ENCODE measurements around the gene UXS1. TPM values are rescaled to one million over a fixed set of nuclear protein-coding genes. Genes with fewer than 3 reads are reported as not detected.

Gene UXS1
- total RNA-seq, 2 donors from 2014 or later, result 18.7 to 22.0 TPM

DNA sequence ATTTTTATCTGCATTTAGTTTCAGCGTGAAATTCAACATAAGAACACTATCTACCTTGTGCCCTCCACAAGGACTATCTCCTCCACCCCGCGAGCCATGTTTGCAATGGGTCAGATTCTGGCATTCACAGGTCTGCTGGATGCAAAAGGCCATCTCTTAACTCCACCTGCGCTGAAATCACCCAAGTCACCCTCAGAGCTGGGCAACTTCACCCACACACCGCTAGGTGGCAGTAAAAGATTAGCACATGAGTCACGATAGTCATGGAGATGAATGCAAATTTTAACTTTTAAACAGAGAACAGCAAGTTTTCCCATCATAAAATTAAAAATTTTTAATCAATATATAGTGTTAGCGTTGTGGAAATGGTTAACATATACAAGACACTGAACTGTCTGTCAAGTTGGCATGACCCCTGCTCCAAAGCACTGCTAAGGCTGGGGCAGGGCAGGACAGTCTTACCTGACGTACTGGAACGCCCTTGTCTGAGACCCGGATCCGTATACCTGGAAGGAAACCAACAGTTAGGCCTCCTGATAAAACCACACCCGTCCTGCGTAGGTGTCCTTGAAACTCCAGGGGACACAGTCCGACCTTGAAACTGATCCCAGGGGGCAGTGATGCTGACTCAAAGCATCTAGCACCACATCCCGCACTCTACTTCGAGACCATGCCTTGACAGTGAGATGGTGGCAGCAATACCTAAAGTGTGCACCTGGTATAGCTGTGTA, 89.6 kb downstream of the UXS1 start:
- no peak for DNase-seq (ENCODE audit: low spot score)
- intact Hi-C loops (cut with DNase I), result loop anchor here (5.0 to 10.0 kb wide), 3 partner anchors 440 to 478 kb away; no protein-coding TSS in a partner anchor

DNA sequence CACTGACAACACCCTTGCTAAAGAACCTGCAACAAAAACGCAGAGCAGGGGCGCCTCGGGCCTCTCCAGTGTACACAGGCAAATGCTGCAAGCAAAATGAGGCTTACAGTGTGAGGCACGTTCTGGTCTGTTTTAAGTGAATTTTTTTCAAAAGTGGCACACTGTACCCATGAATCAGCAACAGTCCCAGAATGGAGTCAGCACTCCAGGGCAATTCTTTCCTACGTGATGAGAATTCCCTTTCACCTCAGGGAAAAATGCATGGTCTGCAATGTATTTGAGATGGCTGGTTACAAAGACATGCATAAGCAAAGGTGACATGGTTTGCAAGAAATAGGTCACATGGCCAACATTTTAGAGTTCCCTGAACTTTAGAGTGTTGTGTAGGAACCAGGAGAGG, 94.4 kb downstream of the UXS1 start:
- DNase-seq (ENCODE audit: low spot score), result no peak
- intact Hi-C loops (cut with DNase I), result loop anchor here (10.0 kb wide), 3 partner anchors 445 to 525 kb away; no protein-coding TSS in a partner anchor

DNA sequence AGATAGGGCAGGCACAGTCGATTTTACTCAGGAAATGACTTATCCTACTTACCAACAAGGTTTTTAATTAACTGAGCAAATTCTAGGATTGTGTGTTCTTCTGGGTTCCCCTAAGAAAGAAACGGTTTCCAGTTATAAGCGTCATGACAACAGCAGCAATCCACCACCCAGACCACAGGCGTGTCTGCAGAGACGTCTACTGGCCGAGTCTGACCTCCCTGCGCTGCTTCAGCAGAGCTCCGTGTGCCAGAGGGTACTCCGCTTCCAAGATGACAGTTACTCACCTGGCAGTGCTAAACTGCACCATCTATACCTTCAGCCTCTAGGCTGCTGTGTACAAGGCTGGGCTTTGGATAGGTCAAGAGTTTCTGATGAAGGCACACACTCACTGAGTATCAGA, 95.4 kb downstream of the UXS1 start:
- intact Hi-C loops (cut with DNase I), result loop anchor here (10.0 kb wide), 1 partner anchor 524 kb away; no protein-coding TSS in a partner anchor
- DNase-seq (ENCODE audit: low spot score), result no peak

DNA sequence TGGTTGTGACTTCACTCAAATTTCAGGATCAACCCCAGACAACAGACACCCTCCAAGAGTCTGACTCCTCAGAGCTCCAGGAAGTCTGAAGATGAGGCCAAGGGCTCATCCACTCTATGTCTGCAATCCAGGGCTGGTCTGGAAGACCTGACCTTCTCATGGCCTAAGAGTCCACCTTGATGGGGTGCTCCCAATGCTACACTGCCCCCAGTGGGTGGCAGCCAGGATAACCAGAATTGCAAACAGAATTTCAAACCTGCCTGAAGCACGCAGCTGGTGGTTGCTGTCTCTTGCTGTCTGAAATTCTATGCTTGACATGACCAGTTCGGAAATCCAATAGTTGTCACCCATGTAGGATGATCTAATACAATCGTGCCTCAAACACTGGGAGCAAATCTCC, 96.0 kb downstream of the UXS1 start:
- DNase-seq (ENCODE audit: low spot score), result no peak
- intact Hi-C loops (cut with DNase I), result loop anchor here (10.0 kb wide), 1 partner anchor 523 kb away; no protein-coding TSS in a partner anchor

DNA sequence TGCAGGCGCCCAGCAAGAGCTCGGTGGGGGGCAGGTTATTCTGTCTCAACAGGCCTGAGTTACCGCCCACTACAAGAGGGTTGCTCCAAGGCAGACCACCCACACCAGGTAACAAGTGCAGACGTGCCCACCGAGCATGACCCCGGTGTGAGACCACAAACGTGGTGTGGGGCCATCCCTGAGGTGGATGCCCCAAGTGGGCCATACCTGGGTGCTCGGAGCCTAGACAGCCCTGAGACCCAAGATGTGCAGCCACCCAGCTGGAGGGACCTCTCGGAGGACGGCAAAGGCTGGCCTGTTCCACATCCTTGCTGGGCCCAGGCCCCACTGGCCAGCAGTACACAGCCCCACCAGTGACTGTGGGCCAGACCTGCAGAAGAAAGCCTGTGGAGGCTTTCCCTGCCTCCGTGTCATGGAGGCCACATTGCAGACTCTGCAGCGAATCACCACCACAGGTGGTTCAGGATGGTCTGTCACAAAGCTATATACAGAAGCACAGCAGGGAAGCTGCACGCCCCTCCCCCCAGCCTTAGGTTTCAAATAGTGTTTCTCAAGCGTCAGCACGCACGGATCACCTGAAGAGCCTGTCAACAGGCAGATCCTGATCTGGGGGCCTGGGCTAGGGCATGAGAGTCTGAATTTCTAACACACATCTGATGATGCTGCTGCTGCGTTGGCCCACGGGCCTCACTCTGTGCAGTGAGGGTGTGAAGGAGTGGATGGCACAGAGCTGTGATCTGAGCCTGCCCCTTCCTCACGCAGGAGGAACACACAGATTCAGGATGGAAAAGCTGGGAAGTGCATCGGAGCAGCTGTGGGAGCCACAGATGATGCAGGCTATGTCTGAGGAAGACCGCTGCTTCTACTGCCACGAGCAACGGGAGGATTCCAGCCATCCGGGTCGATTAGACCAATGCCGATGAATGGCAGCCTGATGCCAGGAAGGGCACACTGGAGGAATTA, 96.8 kb downstream of the UXS1 start:
- intact Hi-C loops (cut with DNase I), result loop anchor here (10.0 kb wide), 1 partner anchor 523 kb away; no protein-coding TSS in a partner anchor
- no peak for DNase-seq (ENCODE audit: low spot score)

DNA sequence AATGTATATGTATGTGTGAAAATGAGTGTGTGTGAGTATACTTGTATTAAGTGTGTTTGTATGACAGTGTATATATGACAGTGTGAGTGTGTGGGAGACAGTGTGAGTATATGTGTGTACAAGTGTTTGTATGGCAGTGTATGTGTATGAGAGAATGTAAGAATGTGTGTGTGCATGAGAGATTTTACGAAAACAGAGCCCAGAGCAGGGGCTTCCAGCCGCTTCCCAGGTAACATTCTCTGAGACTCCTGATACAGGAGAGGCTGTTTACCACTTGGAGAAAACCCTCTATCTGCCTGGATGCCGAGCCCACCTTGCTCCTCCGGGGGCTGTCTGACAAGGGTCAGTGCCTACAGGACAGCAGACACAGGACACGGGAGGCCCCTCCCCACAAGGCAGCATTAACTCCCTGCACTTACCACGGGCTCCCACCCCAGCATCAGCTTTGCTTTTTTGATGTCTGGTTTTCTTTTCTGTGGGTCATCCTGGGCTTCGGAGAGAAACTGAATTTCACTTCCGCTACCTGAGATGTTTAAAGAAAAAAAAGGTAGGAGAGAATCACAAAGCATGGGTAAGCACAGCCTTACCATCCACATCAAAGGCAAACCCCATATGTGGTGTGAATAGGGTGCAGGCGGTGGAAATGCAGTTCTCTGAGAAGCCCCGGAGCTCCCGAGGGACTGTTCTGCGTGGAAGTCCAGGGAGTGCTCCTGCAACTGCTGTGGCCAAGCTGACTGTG, 97.6 kb downstream of the UXS1 start:
- intact Hi-C loops (cut with DNase I), result loop anchor here (10.0 kb wide), 1 partner anchor 522 kb away; no protein-coding TSS in a partner anchor
- DNase-seq (ENCODE audit: low spot score), result no peak

DNA sequence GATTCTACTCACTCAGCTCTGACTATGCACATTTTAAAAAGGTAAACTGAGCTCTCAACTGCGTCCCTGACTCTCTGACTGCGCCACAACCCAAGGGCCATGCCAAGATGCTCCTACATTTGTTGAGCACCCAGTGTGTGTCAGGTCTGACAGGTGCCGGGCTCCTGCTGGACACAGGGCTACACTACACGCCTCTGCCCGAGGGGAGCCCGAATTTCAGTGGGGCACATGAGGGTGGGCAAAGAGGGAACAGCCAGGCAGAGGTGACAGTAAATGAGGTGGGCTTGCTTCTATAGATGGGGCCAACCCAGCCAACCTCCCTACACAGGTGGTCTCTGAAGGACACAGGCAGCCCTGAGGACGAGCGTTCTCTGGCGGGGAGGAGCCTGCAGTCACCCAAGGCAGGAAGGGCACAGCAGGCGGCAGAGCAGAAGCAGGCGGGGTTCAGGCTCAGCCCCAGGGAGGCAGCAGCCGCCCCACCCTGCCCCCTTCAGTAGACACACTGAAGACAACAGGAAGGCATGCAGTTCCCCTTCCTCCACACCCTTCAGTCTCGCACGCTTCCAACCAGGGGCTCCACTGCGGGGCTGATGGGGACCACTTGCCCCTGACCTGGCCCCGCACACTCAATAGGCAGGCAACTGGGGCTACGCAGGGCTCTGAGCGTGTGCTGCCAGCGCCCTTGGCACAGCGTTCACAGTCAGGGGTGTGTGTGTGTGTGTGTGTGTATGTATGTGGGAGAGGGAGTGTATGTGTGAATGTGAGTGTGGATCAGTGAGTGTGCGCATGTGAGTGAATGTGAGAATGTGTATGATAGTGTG, 98.4 kb downstream of the UXS1 start:
- intact Hi-C loops (cut with DNase I), result loop anchor here (10.0 kb wide), 1 partner anchor 521 kb away; no protein-coding TSS in a partner anchor
- DNase-seq (ENCODE audit: low spot score), result no peak

DNA sequence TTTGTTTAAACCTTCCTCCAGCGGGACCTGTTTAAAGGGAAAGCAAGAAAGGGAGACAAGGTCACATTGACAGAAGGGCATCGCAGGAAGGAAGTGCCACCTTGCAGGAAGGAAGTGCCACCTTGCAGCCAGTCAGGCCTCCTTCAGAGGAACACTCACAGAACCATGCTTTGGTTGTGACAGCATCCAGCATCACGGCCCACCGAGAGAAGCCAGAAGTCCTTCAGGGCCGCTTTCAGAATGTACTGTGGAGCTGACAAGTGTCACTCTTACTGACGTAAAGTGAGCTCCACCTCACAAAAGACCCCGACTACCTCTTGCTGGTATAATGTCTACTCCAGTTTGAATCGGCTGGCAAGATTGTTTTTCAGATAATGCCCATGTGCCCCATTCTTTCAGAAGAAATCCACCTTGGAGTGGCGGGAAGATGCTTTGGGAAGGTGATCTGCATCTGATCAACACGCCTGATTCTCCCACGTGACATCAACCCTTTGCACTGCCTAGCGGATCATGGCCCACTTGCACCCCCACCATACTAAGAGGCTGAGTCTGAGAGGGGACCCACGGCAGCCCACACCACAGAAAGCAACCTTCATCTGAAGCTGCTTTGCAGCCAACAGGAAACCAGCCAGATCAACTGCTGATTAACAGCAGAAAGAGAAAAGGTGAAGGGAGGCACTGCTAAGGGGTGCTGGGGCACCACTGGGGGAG, 99.8 kb downstream of the UXS1 start:
- no peak for DNase-seq (ENCODE audit: low spot score)
- intact Hi-C loops (cut with DNase I), result loop anchor here (10.0 kb wide), 1 partner anchor 519 kb away; no protein-coding TSS in a partner anchor

DNA sequence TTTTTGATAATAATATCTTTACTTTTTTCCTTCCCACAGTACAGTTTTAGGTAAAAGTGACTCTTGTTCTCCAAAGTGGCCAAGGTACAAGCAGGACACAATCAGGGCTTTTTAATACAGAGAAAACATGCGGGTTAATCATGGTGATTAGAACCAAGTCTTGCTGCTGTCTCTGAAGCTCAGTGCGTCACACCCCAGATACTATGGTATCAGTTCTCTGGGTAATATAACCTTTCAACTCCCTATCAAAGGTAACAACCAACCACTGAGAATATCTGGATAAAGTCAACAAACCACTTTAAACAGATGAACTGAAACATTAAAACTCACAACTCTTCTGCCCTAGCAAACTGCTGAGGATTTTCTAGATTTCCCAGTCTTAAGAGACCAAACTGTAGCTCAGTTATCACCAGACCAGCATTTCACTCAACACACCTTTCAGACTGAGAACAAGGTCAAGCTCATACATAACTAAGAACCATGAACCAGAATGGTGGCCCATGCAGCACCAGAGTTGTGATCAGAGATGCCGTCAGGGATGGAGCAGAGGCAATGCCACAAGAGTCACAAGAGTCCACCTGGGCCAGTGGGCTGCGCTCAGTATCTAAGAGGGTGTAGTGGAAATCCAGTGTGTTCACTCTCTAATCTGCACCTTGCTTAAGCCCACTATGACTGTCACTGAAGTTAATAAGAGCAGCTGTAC, 103.0 kb downstream of the UXS1 start:
- intact Hi-C loops (cut with DNase I), result loop anchor here (10.0 kb wide), 1 partner anchor 516 kb away; no protein-coding TSS in a partner anchor

DNA sequence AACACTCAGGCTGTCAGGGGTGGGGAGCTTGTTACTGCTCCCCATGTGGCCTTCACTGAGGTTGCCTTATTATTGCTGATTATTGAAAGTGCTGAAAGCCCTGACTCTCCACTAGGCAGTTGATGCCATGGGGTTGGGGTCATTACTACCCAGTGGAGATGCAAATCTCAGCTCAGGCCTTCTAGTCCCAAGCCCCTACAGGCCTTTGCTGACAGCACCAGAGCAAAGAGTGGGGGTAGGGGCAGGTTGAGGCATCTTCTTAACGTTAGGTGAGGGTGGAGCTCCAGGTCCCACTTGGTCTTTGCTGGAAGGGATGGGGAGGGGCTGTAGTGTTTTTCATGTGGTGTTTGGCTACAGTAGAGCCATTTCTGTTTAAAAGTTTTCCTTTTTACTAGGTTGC, 104.5 kb downstream of the UXS1 start:
- intact Hi-C loops (cut with DNase I), result loop anchor here (10.0 kb wide), 1 partner anchor 515 kb away; no protein-coding TSS in a partner anchor

More for the DNA sequence above, 103.0 kb downstream of the UXS1 start:
- no peak for DNase-seq (ENCODE audit: low spot score)

DNA sequence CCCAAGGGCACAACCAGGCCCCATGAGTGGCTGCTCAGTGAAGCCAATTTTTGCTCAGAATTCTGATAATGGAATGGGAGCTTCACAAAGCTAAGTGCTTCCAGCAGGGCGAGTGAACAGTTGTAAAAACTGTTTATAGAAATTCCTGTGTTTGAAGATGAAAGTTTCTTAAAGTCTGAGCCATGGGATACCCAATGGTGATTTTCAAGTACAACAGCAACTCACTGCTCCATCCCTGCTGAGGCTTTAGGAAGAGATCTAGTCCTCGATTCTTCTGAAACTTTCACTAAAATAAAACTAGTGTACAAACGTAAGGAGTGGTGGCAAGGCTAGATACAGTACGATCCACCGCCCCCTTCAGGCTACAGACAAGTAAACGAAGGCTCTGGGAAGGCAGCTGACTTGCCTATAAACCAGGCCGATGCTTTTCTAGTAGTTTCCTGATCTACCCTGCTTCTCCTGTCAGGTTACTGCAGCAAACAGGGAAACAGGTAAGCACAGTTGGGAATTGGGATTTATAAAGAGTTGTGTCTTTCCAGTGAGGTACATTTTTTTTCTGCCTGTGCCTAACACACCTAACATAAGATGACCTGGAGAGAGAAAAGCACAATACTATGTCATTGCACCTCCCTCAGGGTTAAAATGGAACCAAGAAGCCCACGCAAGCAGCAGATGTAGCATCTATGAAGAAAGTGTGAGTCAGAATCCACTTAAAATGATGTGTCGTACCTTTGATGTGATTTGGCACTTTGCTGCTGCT, 108.7 kb downstream of the UXS1 start:
- DNase-seq (ENCODE audit: low spot score), result no peak
- intact Hi-C loops (cut with DNase I), result no loop called here

More for the DNA sequence above, 104.5 kb downstream of the UXS1 start:
- DNase-seq (ENCODE audit: low spot score), result no peak

DNA sequence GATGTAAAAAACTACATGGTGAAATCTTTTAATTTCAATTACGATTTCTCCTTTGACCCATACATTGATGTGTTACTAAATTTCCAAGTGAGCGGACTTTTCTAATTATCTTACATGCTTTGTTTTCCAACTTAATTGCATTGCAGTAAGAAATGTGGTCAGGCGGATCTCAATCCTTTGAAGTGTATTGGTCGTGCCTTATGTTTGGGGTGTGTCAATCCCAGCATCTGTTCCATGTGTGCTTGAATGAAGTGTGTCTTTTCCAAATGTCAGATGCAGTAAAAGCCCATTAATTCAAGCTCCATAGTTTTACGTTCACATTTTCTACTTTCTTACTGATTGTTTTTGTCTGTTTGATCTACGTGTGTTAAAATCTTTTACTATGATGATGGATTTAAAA, 113.1 kb downstream of the UXS1 start:
- intact Hi-C loops (cut with DNase I), result no loop called here
- no peak for DNase-seq (ENCODE audit: low spot score)

DNA sequence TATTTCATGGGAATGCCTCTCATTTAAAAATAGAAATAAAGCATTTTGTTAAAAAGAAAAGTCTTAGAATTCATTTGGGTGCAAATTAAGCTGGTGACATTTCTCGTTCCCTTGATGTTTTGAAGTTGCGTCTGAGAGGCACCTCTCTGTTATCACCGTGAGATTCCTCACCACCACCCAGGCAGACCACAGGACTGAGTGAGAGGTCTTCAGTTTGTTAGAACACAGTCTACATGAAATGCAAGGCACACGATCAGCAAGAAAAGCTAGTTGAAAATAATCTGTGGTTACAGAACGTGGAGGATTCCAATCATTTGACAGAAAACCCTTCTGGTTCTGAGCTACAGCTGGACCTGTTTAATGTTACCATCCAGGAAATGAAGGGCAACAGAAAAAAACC, 116.0 kb downstream of the UXS1 start:
- intact Hi-C loops (cut with DNase I), result no loop called here
- no peak for DNase-seq (ENCODE audit: low spot score)

DNA sequence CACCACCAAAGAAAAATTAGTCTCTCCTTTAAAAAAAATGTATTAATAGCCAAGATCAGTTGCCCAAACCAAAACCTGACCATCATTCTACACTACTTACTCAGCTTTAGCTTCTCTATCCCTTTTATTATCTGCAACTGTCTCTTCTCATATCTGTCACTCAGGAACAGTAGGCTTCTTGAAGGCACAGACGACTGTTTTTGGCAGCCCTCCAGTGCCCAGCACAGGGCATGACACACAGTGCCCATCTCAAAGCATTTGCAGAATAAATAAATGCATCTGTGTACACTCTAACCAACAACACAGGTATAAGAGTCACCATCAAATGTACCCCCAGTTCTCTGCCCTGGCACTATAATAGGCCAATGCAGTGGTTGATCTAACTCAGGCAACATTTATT, 117.2 kb downstream of the UXS1 start:
- no peak for DNase-seq (ENCODE audit: low spot score)
- intact Hi-C loops (cut with DNase I), result no loop called here

DNA sequence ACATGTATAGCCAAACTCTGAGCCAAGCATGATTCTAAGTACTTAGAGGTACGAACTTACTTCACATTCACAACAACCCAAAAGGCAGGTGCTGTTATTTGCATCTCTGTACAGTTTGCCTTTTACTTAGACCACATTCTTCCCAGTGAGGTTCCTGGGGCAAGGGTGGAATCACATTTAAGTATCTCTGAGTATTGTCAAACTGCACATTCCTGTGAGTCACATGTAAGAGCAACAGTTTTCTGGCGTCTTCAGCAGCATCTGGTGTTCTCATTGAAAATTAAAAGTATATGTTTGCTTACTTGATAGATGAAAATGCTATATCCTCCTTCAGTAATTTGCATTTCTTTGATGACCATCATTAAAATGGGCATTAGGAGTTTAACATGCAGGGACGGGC, 119.1 kb downstream of the UXS1 start:
- intact Hi-C loops (cut with DNase I), result loop anchor here in 1 of 2 donors (2.0 kb wide), 1 partner anchor 698 kb away; no protein-coding TSS in a partner anchor
- no peak for DNase-seq (ENCODE audit: low spot score)
